GM23248 (cell line): ENCODE results near the gene GCG.

ENCODE experiments used
- EZH2 ChIP-seq: fragments of 200-600 bp; sonication (generic); IDR thresholded peaks from 2 replicates; pipeline ENCODE4 v1.6.1; 2018; ENCODE audit warnings: antibody characterized with exemption, mild to moderate bottlenecking; ENCODE audit not compliant: insufficient read depth, poor library complexity, severe bottlenecking
- EZH2phosphoT487 ChIP-seq: fragments of 200-600 bp; sonication (generic); IDR thresholded peaks from 2 replicates; pipeline ENCODE4 v1.6.1; 2018; ENCODE audit warnings: antibody characterized with exemption, moderate library complexity, mild to moderate bottlenecking, low read depth; ENCODE audit not compliant: insufficient read depth

- no peak for TF ChIP-seq EZH2
- TF ChIP-seq EZH2phosphoT487, result no peak
Measured at GRCh38 chr2:162114271-162114670, 37.8 kb downstream of the GCG start.
